IMR-90 (cell line): ENCODE results near the gene MAGI1. TPM values are rescaled to one million over a fixed set of nuclear protein-coding genes. Genes with fewer than 3 reads are reported as not detected.

Experiments
- ATAC-seq: fragments of 200-7000 bp; cut with Tn5 transposase; 2 replicates; pipeline ENCODE4 v1.9.1; 2020; ENCODE audit warnings: low read depth, mild to moderate bottlenecking, moderate library complexity
- BruUV-seq: library from RNA; stranded (reverse); fragments of 400-500 nt; replicated peaks from 2 replicates; lab custom pipeline; 2021; lab: Mats Ljungman, UMichigan
- CTCF ChIA-PET: fragments of 300-600 bp; formaldehyde crosslinking; extraction: SDS; loops from one replicate; lab custom pipeline; 2021; ENCODE audit warnings: antibody characterized with exemption; lab: Yijun Ruan, JAX
- POLR2A ChIA-PET: fragments of 300-600 bp; sonication (Branson Sonifier 250); formaldehyde crosslinking; loops from one replicate; lab custom pipeline; 2022; ENCODE audit warnings: antibody characterized with exemption; ENCODE audit not compliant: unreplicated experiment; lab: Charles Lee
- DNase-seq: peaks from one replicate; pipeline ENCODE4 v3.0.0; 2013
- H2AFZ ChIP-seq: replicated peaks from 2 replicates; pipeline ENCODE3; 2013; ENCODE audit warnings: low read length, mild to moderate bottlenecking; ENCODE audit not compliant: poor library complexity
- H2AK5ac ChIP-seq: 2 replicates; pipeline ENCODE4 v1.6.1; 2013; ENCODE audit warnings: low read depth, low read length, inconsistent platforms
- H2AK9ac ChIP-seq: replicated peaks from 2 replicates; pipeline ENCODE3; 2013; ENCODE audit warnings: mild to moderate bottlenecking, low read depth, low read length, moderate library complexity; ENCODE audit not compliant: poor library complexity
- H2BK120ac ChIP-seq: 2 replicates; pipeline ENCODE4 v1.6.1; 2013; ENCODE audit warnings: low read depth, low read length, inconsistent platforms
- H2BK15ac ChIP-seq: 3 replicates; pipeline ENCODE4 v1.6.1; 2013; ENCODE audit warnings: low read depth, low read length, inconsistent platforms
- H2BK20ac ChIP-seq: 2 replicates; pipeline ENCODE4 v1.6.1; 2013; ENCODE audit warnings: low read depth, mild to moderate bottlenecking, inconsistent platforms, low read length, moderate library complexity
- H2BK5ac ChIP-seq: 2 replicates; pipeline ENCODE4 v1.6.1; 2013; ENCODE audit warnings: mild to moderate bottlenecking, low read depth, low read length, inconsistent platforms; ENCODE audit not compliant: poor library complexity, severe bottlenecking
- H3K14ac ChIP-seq: replicated peaks from 2 replicates; pipeline ENCODE4 v1.6.1; 2013; ENCODE audit warnings: low read depth, low read length, inconsistent platforms
- H3K18ac ChIP-seq: 2 replicates; pipeline ENCODE4 v1.6.1; 2013; ENCODE audit warnings: low read depth, low read length, control low read depth
- H3K23ac ChIP-seq: 2 replicates; pipeline ENCODE4 v1.6.1; 2013; ENCODE audit warnings: low read depth, low read length, inconsistent platforms
- H3K27ac ChIP-seq: 2 replicates; pipeline ENCODE4 v1.5.1; 2013; ENCODE audit warnings: mild to moderate bottlenecking, control low read depth, low read length; ENCODE audit not compliant: insufficient read depth
- H3K27me3 ChIP-seq: 2 replicates; pipeline ENCODE4 v1.6.1; 2013; ENCODE audit warnings: low read length; ENCODE audit not compliant: control insufficient read depth, insufficient read depth
- H3K36me3 ChIP-seq: 2 replicates; pipeline ENCODE4 v1.6.1; 2013; ENCODE audit warnings: low read length, mixed read lengths; ENCODE audit not compliant: control insufficient read depth, insufficient read depth
- H3K4ac ChIP-seq: 2 replicates; pipeline ENCODE4 v1.6.1; 2013; ENCODE audit warnings: low read depth, low read length, inconsistent platforms
- H3K4me1 ChIP-seq: 2 replicates; pipeline ENCODE4 v1.6.1; 2013; ENCODE audit warnings: low read length, mixed read lengths; ENCODE audit not compliant: control insufficient read depth, insufficient read depth
- H3K4me2 ChIP-seq: 2 replicates; pipeline ENCODE4 v1.6.1; 2013; ENCODE audit warnings: low read depth, mild to moderate bottlenecking, control low read depth, low read length, moderate library complexity
- H3K4me3 ChIP-seq: 2 replicates; pipeline ENCODE4 v1.5.1; 2013; ENCODE audit warnings: low read depth, mild to moderate bottlenecking, control low read depth, low read length, moderate library complexity; ENCODE audit not compliant: insufficient read depth
- H3K56ac ChIP-seq: 2 replicates; pipeline ENCODE4 v1.6.1; 2013; ENCODE audit warnings: low read length, inconsistent platforms; ENCODE audit not compliant: insufficient read depth; ENCODE audit errors: extremely low read depth
- H3K79me1 ChIP-seq, 2 experiments: 2 replicates each; pipeline ENCODE4 v1.6.1; 2013; ENCODE audit warnings: low read length in 2 of 2, inconsistent platforms in 1 of 2, low read depth in 1 of 2
- H3K9ac ChIP-seq: 2 replicates; pipeline ENCODE4 v1.6.1; 2013; ENCODE audit warnings: low read depth, low read length, control low read depth
- H3K9me1 ChIP-seq: 2 replicates; pipeline ENCODE4 v1.6.1; 2013; ENCODE audit warnings: low read length, inconsistent platforms; ENCODE audit not compliant: insufficient read depth
- H3K9me3 ChIP-seq: 2 replicates; pipeline ENCODE4 v1.6.1; 2013; ENCODE audit warnings: low read length; ENCODE audit not compliant: control insufficient read depth, insufficient read depth
- H4K20me1 ChIP-seq: 2 replicates; pipeline ENCODE4 v1.6.1; 2013; ENCODE audit warnings: low read length, inconsistent platforms; ENCODE audit not compliant: insufficient read depth
- H4K5ac ChIP-seq: 2 replicates; pipeline ENCODE4 v1.6.1; 2013; ENCODE audit warnings: mild to moderate bottlenecking, low read depth, low read length, control low read depth
- H4K8ac ChIP-seq, 2 experiments: 2 replicates each; pipeline ENCODE4 v1.6.1; 2013; ENCODE audit warnings: low read depth in 2 of 2, low read length in 2 of 2, control low read depth in 1 of 2, inconsistent platforms in 1 of 2
- H4K91ac ChIP-seq: 2 replicates; pipeline ENCODE4 v1.6.1; 2013; ENCODE audit warnings: low read depth, low read length, inconsistent platforms; ENCODE audit not compliant: insufficient read depth
- BHLHE40 ChIP-seq: fragments of 150-350 bp; IDR thresholded peaks from 2 replicates; pipeline ENCODE4 v1.6.1; 2016; ENCODE audit warnings: mild to moderate bottlenecking, low read depth, low read length
- CHD1 ChIP-seq: IDR thresholded peaks from 2 replicates; pipeline ENCODE4 v1.6.1; 2012; ENCODE audit warnings: low read depth, low read length, improper control_type of control experiment
- ELK1 ChIP-seq: fragments of 150-350 bp; IDR thresholded peaks from 2 replicates; pipeline ENCODE4 v1.6.1; 2016; ENCODE audit warnings: low read depth, mild to moderate bottlenecking, low read length, moderate library complexity, borderline replicate concordance
- FOS ChIP-seq: fragments of 150-350 bp; IDR thresholded peaks from 2 replicates; pipeline ENCODE4 v1.6.1; 2016; ENCODE audit warnings: low read depth, low read length
- MAFK ChIP-seq: IDR thresholded peaks from 2 replicates; pipeline ENCODE4 v1.6.1; 2012; ENCODE audit warnings: low read depth, low read length, improper control_type of control experiment
- MAZ ChIP-seq: IDR thresholded peaks from 2 replicates; pipeline ENCODE4 v1.6.1; 2012; ENCODE audit warnings: low read depth, mild to moderate bottlenecking, low read length, improper control_type of control experiment, moderate library complexity, borderline replicate concordance
- MXI1 ChIP-seq: IDR thresholded peaks from 2 replicates; pipeline ENCODE4 v1.6.1; 2012; ENCODE audit warnings: low read depth, mild to moderate bottlenecking, low read length, moderate library complexity, borderline replicate concordance
- NFE2L2 ChIP-seq: fragments of 150-350 bp; IDR thresholded peaks from 2 replicates; pipeline ENCODE4 v1.6.1; 2016; ENCODE audit warnings: low read depth, mild to moderate bottlenecking, low read length
- POLR2A ChIP-seq: IDR thresholded peaks from 2 replicates; pipeline ENCODE4 v1.6.1; 2012; ENCODE audit warnings: mild to moderate bottlenecking, low read depth, low read length
- RAD21 ChIP-seq: IDR thresholded peaks from 2 replicates; pipeline ENCODE4 v1.6.1; 2012; ENCODE audit warnings: low read length, improper control_type of control experiment
- RCOR1 ChIP-seq: IDR thresholded peaks from 2 replicates; pipeline ENCODE4 v1.6.1; 2012; ENCODE audit warnings: mild to moderate bottlenecking, low read length, improper control_type of control experiment; ENCODE audit not compliant: insufficient replicate concordance
- RFX5 ChIP-seq: IDR thresholded peaks from 2 replicates; pipeline ENCODE4 v1.8.0; 2012; ENCODE audit warnings: low read depth, mild to moderate bottlenecking, low read length, moderate library complexity
- WGBS, 2 experiments: methylation state at CpG; one replicate each; pipeline versions ENCODE4 v1.1.5 to v1.1.7; 2013; ENCODE audit warnings: missing lambda C conversion rate in 2 of 2; ENCODE audit not compliant: insufficient read length in 1 of 2; ENCODE audit errors: extremely low coverage in 2 of 2; 5-methylcytosine and 5-hydroxymethylcytosine counted together
- dilution Hi-C: fragments of 300-500 bp; cut with HindIII; formaldehyde crosslinking; loops from one replicate; pipeline ENCODE4 v1.14.3; 2018; ENCODE audit warnings: low sequenced_read_pairs; ENCODE audit not compliant: unreplicated experiment
- in situ Hi-C: fragments of 300-500 bp; cut with MboI; formaldehyde crosslinking; loops from 3 replicates; pipeline ENCODE4 v1.14.3; 2019; ENCODE audit warnings: low sequenced_read_pairs, inconsistent platforms, mixed read lengths
- intact Hi-C: fragments of 100-400 bp; cut with micrococcal nuclease; formaldehyde crosslinking; loops from 2 replicates; pipeline ENCODE4 v1.10.0; 2022
- polyA plus RNA-seq, 3 experiments: library from polyadenylated mRNA; depleted of rRNA; stranded (reverse); fragments of >200 nt; gene quantifications; 2 replicates each; pipeline ENCODE4 v1.2.3, GENCODE V29; 2012; ENCODE audit warnings: low replicate concordance in 1 of 3
- total RNA-seq: library from RNA; depleted of rRNA; stranded (reverse); fragments of >200 nt; gene quantifications from 2 replicates; pipeline ENCODE4 v1.2.3, GENCODE V29; 2012
- TF ChIP-seq, protein P1 (sequence below): conservative IDR thresholded peaks from 2 replicates; pipeline ENCODE4 v1.5.1; 2012; ENCODE audit warnings: mild to moderate bottlenecking, low read depth, low read length, improper control_type of control experiment

Gene MAGI1
- total and polyA plus RNA-seq, 2 of the 4 experiments (the other 2 are of a cell fraction) = 14.5 to 24.2 TPM

DNA sequence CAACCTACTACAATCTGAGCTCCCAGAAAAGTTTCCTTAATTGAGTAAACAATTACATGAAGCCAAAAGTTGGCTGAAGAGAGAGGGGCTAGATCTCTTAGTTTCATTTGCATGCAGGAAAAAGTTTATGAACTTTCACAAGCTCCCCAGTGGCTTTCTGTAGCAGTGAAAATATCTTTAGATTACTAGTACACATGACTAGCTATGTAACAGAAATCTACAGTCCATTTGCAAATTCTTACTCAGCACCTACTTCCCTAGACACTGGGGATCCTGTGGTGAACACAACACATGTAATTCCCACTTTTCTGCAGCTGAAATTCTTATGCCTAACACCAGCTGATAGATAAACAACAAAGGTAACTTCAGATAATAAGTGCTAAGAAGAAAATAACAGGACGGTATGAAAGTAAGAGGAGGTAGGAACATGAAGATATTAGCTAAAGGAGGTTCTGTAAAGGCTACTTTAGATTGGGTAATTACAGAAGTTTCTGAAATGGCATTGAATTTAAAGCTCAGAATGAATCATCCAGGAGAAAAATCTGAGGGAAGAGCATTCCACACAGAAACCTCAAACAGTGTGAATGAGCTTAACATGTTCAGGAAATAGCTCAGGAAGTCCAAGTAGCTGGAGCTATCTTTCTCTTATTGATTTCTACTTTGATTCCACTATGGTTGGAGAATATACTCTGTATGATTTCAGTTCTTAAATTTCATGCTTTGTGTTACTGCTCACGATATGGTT lies 204.8 kb downstream of the MAGI1 start:
- peak overlapping the region; percentile 29; the same call in 1 of the 2 replicates for H3K4me3 ChIP-seq
- H3K9me3 ChIP-seq = 0 out of 2 replicates have a peak, but pooled peaks cover 2% of the 10 kb centered on the region
- H4K20me1 ChIP-seq = no peaks in the 10 kb centered on the region; the same call in 1 of the 2 replicates
- in situ Hi-C loops = no loop called here
- no peak overlapping the region for H3K56ac ChIP-seq
- H3K18ac ChIP-seq = peak overlapping the region; percentile 67; the same call in 1 of the 2 replicates
- no peak overlapping the region for H2AFZ ChIP-seq
- H3K36me3 ChIP-seq = no peaks in the 10 kb centered on the region
- dilution Hi-C loops = no loop called here
- H2AK9ac ChIP-seq = no peak overlapping the region
- no peak overlapping the region; the same call in 1 of the 2 replicates for H4K5ac ChIP-seq
- ATAC-seq = peak; percentile 82
- peaks cover 38 to 55% of the 10 kb centered on the region in 2 experiments for H3K79me1 ChIP-seq
- H3K9me1 ChIP-seq = peaks cover 9% of the 10 kb centered on the region; the same call in 1 of the 2 replicates
- peak overlapping the region; percentile 85 for H2BK5ac ChIP-seq
- no peak overlapping the region for H3K23ac ChIP-seq
- intact Hi-C loops = loop anchor here (2.0 kb wide), 1 partner anchor 17 kb away; no protein-coding TSS in a partner anchor
- no TSS peak for BruUV-seq
- no CpG with 5 or more reads among the region's 2 CpGs for WGBS, 2 experiments
- no peak overlapping the region for H2BK15ac ChIP-seq
- H2BK120ac ChIP-seq = peak overlapping the region; percentile 23; the same call in 1 of the 2 replicates
- peak overlapping the region; percentile 34 for H3K14ac ChIP-seq
- peaks cover 13% of the 10 kb centered on the region; the same call in 1 of the 2 replicates for H3K4me1 ChIP-seq
- H2AK5ac ChIP-seq = no peak overlapping the region; the same call in 1 of the 2 replicates
- no peak overlapping the region; the same call in 1 of the 2 replicates for H3K9ac ChIP-seq
- H3K4me2 ChIP-seq = peak overlapping the region; percentile 90; the same call in 1 of the 2 replicates
- ChIA-PET CTCF (interaction anchor here (0.5 to 1.0 kb wide), 3 partner anchors 14 to 174 kb away, joined by 3 to 9 read pairs (median 3); no protein-coding TSS in a partner anchor), POLR2A (no interaction called here)
- peak overlapping the region; percentile 38; the same call in 1 of the 2 replicates for H2BK20ac ChIP-seq
- peak; percentile 80 for DNase-seq
- no peaks in the 10 kb centered on the region for H3K27me3 ChIP-seq
- H4K91ac ChIP-seq = no peak overlapping the region
- no peak overlapping the region for H3K27ac ChIP-seq
- TF ChIP-seq POLR2A (no peak), MAFK (no peak), BHLHE40 (no peak), RAD21 (no peak), RFX5 (no peak), MAZ (no peak), ELK1 (no peak), CHD1 (no peak), MXI1 (no peak), RCOR1 (no peak), FOS (no peak), NFE2L2 (no peak)
- TF ChIP-seq, protein P1, sequence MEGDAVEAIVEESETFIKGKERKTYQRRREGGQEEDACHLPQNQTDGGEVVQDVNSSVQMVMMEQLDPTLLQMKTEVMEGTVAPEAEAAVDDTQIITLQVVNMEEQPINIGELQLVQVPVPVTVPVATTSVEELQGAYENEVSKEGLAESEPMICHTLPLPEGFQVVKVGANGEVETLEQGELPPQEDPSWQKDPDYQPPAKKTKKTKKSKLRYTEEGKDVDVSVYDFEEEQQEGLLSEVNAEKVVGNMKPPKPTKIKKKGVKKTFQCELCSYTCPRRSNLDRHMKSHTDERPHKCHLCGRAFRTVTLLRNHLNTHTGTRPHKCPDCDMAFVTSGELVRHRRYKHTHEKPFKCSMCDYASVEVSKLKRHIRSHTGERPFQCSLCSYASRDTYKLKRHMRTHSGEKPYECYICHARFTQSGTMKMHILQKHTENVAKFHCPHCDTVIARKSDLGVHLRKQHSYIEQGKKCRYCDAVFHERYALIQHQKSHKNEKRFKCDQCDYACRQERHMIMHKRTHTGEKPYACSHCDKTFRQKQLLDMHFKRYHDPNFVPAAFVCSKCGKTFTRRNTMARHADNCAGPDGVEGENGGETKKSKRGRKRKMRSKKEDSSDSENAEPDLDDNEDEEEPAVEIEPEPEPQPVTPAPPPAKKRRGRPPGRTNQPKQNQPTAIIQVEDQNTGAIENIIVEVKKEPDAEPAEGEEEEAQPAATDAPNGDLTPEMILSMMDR = no peak
- peak overlapping the region in 1 of 2 experiments; percentile 20; a peak in 1 of 4 replicates for H4K8ac ChIP-seq
- peak overlapping the region; percentile 30; the same call in 1 of the 2 replicates for H3K4ac ChIP-seq
